Endothelial cell of hepatic sinusoid (primary cell): ENCODE data around the gene TENM3.

ENCODE experiments used
- in situ Hi-C: cut with HindIII; loops from 2 replicates; pipeline ENCODE4 v1.10.0; 2017; ENCODE audit warnings: low sequenced_read_pairs

TENM3 gene

GRCh38 chr4:182286035-182286434 is 42.8 kb downstream of the TENM3 start:
- in situ Hi-C loops: no loop called here

- in situ Hi-C loops: no loop called here
Measured at GRCh38 chr4:182286931-182287330, 43.7 kb downstream of the TENM3 start.

GRCh38 chr4:182288534-182288933 is 45.3 kb downstream of the TENM3 start:
- in situ Hi-C loops: no loop called here

GRCh38 chr4:182289809-182290208 is 46.6 kb downstream of the TENM3 start:
- in situ Hi-C loops: no loop called here

GRCh38 chr4:182291175-182291574 is 48.0 kb downstream of the TENM3 start:
- in situ Hi-C loops: no loop called here

GRCh38 chr4:182291597-182292270 is 48.5 kb downstream of the TENM3 start:
- in situ Hi-C loops: no loop called here

- in situ Hi-C loops: no loop called here
Measured at GRCh38 chr4:182292612-182293011, 49.4 kb downstream of the TENM3 start.

- in situ Hi-C loops: no loop called here
Measured at GRCh38 chr4:182293691-182294255, 50.6 kb downstream of the TENM3 start.

- in situ Hi-C loops: no loop called here
Measured at GRCh38 chr4:182294451-182294850, 51.2 kb downstream of the TENM3 start.

GRCh38 chr4:182297659-182298058 is 54.5 kb downstream of the TENM3 start:
- in situ Hi-C loops: no loop called here

GRCh38 chr4:182301736-182302135 is 58.5 kb downstream of the TENM3 start:
- in situ Hi-C loops: no loop called here

- in situ Hi-C loops: no loop called here
Measured at GRCh38 chr4:182303847-182304246, 60.6 kb downstream of the TENM3 start.

- in situ Hi-C loops: no loop called here
Measured at GRCh38 chr4:182306792-182307507, 63.7 kb downstream of the TENM3 start.

- in situ Hi-C loops: no loop called here
Measured at GRCh38 chr4:182307746-182308145, 64.5 kb downstream of the TENM3 start.

- in situ Hi-C loops: no loop called here
Measured at GRCh38 chr4:182309877-182310276, 66.7 kb downstream of the TENM3 start.

- in situ Hi-C loops: no loop called here
Measured at GRCh38 chr4:182310316-182310715, 67.1 kb downstream of the TENM3 start.

- in situ Hi-C loops: no loop called here
Measured at GRCh38 chr4:182310962-182311361, 67.8 kb downstream of the TENM3 start.

GRCh38 chr4:182314537-182314936 is 71.3 kb downstream of the TENM3 start:
- in situ Hi-C loops: no loop called here

- in situ Hi-C loops: no loop called here
Measured at GRCh38 chr4:182318256-182318655, 75.1 kb downstream of the TENM3 start.

- in situ Hi-C loops: no loop called here
Measured at GRCh38 chr4:182320092-182320491, 76.9 kb downstream of the TENM3 start.

GRCh38 chr4:182320580-182320979 is 77.4 kb downstream of the TENM3 start:
- in situ Hi-C loops: no loop called here

GRCh38 chr4:182324282-182324681 is 81.1 kb downstream of the TENM3 start:
- in situ Hi-C loops: no loop called here
